HK-2 (cell line): ENCODE measurements around the gene MARCHF3.
A peak's percentile ranks its signal among the peaks of the same experiment; 100 is the strongest.
"Not testable (repeated sequence)": the region's sequence is repeated elsewhere in the genome, so short reads cannot be mapped to it uniquely, and the experiment has no call there.

Experiments
- DNase-seq: peaks from one replicate; pipeline ENCODE4 v3.0.0-alpha.2; 2018; ENCODE audit not compliant: unreplicated experiment

MARCHF3 gene

GRCh38 chr5:127011961-127012644 is 18.3 kb downstream of the MARCHF3 start:
- no peak for DNase-seq

- peak; percentile 57 for DNase-seq
Observed at GRCh38 chr5:127011153-127011552, 19.2 kb downstream of the MARCHF3 start.

- no peak for DNase-seq
Observed at GRCh38 chr5:127010362-127010761, 20.0 kb downstream of the MARCHF3 start.

- DNase-seq, result no peak
Observed at GRCh38 chr5:127009784-127010183, 20.6 kb downstream of the MARCHF3 start.

GRCh38 chr5:127008300-127008975 is 21.9 kb downstream of the MARCHF3 start:
- DNase-seq, result no peak

GRCh38 chr5:127007522-127007921 is 22.8 kb downstream of the MARCHF3 start:
- no peak for DNase-seq

GRCh38 chr5:127006744-127007143 is 23.6 kb downstream of the MARCHF3 start:
- DNase-seq, result no peak

GRCh38 chr5:127005282-127005681 is 25.1 kb downstream of the MARCHF3 start:
- not testable (repeated sequence) for DNase-seq

- no peak for DNase-seq
Observed at GRCh38 chr5:127004721-127005120, 25.6 kb downstream of the MARCHF3 start.

GRCh38 chr5:127003798-127004495 is 26.4 kb downstream of the MARCHF3 start:
- DNase-seq, result no peak

GRCh38 chr5:127002390-127002789 is 28.0 kb downstream of the MARCHF3 start:
- peak; percentile 9 for DNase-seq

- peak; percentile 29 for DNase-seq
Observed at GRCh38 chr5:127001621-127002296, 28.6 kb downstream of the MARCHF3 start.

GRCh38 chr5:126998895-126999570 is 31.3 kb downstream of the MARCHF3 start:
- no peak for DNase-seq

- DNase-seq, result no peak
Observed at GRCh38 chr5:126998201-126998631, 32.1 kb downstream of the MARCHF3 start.

- DNase-seq, result no peak
Observed at GRCh38 chr5:126995689-126996088, 34.7 kb downstream of the MARCHF3 start.

- DNase-seq, result no peak
Observed at GRCh38 chr5:126995039-126995438, 35.3 kb downstream of the MARCHF3 start.

- no peak for DNase-seq
Observed at GRCh38 chr5:126994485-126994884, 35.9 kb downstream of the MARCHF3 start.

- no peak for DNase-seq
Observed at GRCh38 chr5:126988021-126988569, 42.3 kb downstream of the MARCHF3 start.

- no peak for DNase-seq
Observed at GRCh38 chr5:126987271-126987899, 43.0 kb downstream of the MARCHF3 start.

- no peak for DNase-seq
Observed at GRCh38 chr5:126984632-126985031, 45.7 kb downstream of the MARCHF3 start.

GRCh38 chr5:126983874-126984266 is 46.5 kb downstream of the MARCHF3 start:
- DNase-seq, result no peak
